ENCODE measurements around the gene KIF3C.
"Not testable (repeated sequence)": the region's sequence is repeated elsewhere in the genome, so short reads cannot be mapped to it uniquely, and the experiment has no call there.

- TF ChIP-seq SUZ12 (IDR thresholded peaks at IDR 0.05; ENCODE audit: extremely low read depth, insufficient read depth, insufficient read length); YY1 (IDR thresholded peaks at IDR 0.05; ENCODE audit: insufficient read depth, insufficient read length); ZNF274 (IDR thresholded peaks at IDR 0.05; ENCODE audit: low read depth, low read length): not testable (repeated sequence)
Measured at GRCh38 chr2:25896308-25896707, 86.0 kb downstream of the KIF3C start.

Measured in NT2/D1 (cell line).